Vagina (tissue), 2 donors: ENCODE measurements around the gene SPACA7.

Experiments used
- POLR2A ChIP-seq, 2 donors: fragments of 450-650 bp; IDR thresholded peaks; one replicate each; pipeline ENCODE4 v1.6.1; 2017; ENCODE audit warnings: antibody characterized with exemption in 2 of 2, mild to moderate bottlenecking in 2 of 2, moderate library complexity in 2 of 2
- POLR2AphosphoS5 ChIP-seq, 2 donors: sonication (generic); formaldehyde crosslinking; IDR thresholded peaks; one replicate each; pipeline ENCODE4 v1.9.0; 2017; ENCODE audit warnings: antibody characterized with exemption in 2 of 2, mild to moderate bottlenecking in 2 of 2, low read depth in 1 of 2; ENCODE audit not compliant: insufficient read depth in 1 of 2
- TF ChIP-seq, protein P1 (sequence below), 3 experiments: fragments of 450-650 bp in 2 of 3; fragments of 200-600 bp in 1 of 3; sonication (generic) in 1 of 3; IDR thresholded peaks; one replicate each; pipeline ENCODE4 v1.5.1; 2017 to 2019; ENCODE audit warnings: antibody characterized with exemption in 3 of 3, mild to moderate bottlenecking in 2 of 3, moderate library complexity in 2 of 3

DNA sequence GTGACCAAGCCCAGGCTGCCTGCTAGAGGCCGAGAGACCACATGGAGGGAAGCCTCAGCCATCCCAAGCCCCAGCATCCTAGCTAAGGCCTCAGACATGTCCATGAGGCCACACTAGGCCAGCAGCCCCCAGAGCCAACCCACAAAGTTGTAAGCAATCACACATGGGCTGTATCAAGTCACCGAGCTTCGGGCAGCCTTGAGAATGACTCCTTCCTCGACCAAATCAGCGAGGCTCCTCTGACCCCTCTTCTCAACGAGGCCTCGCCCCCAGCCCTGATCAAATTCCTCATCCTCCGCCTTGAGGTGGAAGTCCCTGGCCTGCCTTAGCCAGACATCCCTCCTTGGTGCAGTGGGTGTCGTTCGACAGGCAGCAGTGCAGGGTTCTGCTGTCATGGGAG is 1.9 kb upstream of the SPACA7 start:
- TF ChIP-seq, protein P1, sequence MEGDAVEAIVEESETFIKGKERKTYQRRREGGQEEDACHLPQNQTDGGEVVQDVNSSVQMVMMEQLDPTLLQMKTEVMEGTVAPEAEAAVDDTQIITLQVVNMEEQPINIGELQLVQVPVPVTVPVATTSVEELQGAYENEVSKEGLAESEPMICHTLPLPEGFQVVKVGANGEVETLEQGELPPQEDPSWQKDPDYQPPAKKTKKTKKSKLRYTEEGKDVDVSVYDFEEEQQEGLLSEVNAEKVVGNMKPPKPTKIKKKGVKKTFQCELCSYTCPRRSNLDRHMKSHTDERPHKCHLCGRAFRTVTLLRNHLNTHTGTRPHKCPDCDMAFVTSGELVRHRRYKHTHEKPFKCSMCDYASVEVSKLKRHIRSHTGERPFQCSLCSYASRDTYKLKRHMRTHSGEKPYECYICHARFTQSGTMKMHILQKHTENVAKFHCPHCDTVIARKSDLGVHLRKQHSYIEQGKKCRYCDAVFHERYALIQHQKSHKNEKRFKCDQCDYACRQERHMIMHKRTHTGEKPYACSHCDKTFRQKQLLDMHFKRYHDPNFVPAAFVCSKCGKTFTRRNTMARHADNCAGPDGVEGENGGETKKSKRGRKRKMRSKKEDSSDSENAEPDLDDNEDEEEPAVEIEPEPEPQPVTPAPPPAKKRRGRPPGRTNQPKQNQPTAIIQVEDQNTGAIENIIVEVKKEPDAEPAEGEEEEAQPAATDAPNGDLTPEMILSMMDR (IDR thresholded peaks at IDR 0.05): no peak
- no peak for TF ChIP-seq POLR2A (IDR thresholded peaks at IDR 0.05)
- TF ChIP-seq POLR2AphosphoS5 (IDR thresholded peaks at IDR 0.05; ENCODE audit: insufficient read depth in 1 of 2, low read depth in 1 of 2): no peak
